Parathyroid adenoma (tissue), 2 donors: ENCODE results near the gene PLSCR5.

ENCODE experiments used
- H2AFZ ChIP-seq: fragments of 300-600 bp; sonication (generic); one replicate; pipeline ENCODE4 v1.7.0; 2017; ENCODE audit warnings: antibody characterized with exemption, mild to moderate bottlenecking
- H3K27ac ChIP-seq: fragments of 300-600 bp; sonication (generic); one replicate; pipeline ENCODE4 v1.7.0; 2017
- H3K27me3 ChIP-seq: fragments of 300-600 bp; sonication (generic); one replicate; pipeline ENCODE4 v1.7.0; 2017; ENCODE audit warnings: low read length; ENCODE audit not compliant: control insufficient read depth, insufficient read depth
- H3K36me3 ChIP-seq: fragments of 300-600 bp; sonication (generic); one replicate; pipeline ENCODE4 v1.7.0; 2017; ENCODE audit warnings: low read length; ENCODE audit not compliant: control insufficient read depth, insufficient read depth
- H3K4me1 ChIP-seq: fragments of 300-600 bp; sonication (generic); one replicate; pipeline ENCODE4 v1.7.0; 2017; ENCODE audit warnings: control low read depth
- H3K4me2 ChIP-seq: fragments of 300-600 bp; sonication (generic); one replicate; pipeline ENCODE4 v1.7.0; 2017; ENCODE audit warnings: low read length
- H3K4me3 ChIP-seq: fragments of 300-600 bp; sonication (generic); one replicate; pipeline ENCODE4 v1.7.0; 2017; ENCODE audit warnings: low read depth, low read length
- H3K79me2 ChIP-seq: fragments of 300-600 bp; sonication (generic); one replicate; pipeline ENCODE4 v1.7.0; 2017; ENCODE audit warnings: control low read depth
- H3K9ac ChIP-seq: fragments of 300-600 bp; sonication (generic); one replicate; pipeline ENCODE4 v1.7.0; 2017; ENCODE audit warnings: mild to moderate bottlenecking
- H3K9me3 ChIP-seq: fragments of 300-600 bp; sonication (generic); one replicate; pipeline ENCODE4 v1.7.0; 2017; ENCODE audit warnings: low read length; ENCODE audit not compliant: control insufficient read depth
- TF ChIP-seq, protein P1 (sequence below): fragments of 300-600 bp; sonication (generic); IDR thresholded peaks from one replicate; pipeline ENCODE4 v1.7.0; 2017; ENCODE audit warnings: antibody characterized with exemption, mild to moderate bottlenecking
- donor health status: primary hyperparathyroidism.

The PLSCR5 gene

GRCh38 chr3:146544002-146544928 is 60.9 kb downstream of the PLSCR5 start, which contains the start of gene PLSCR1:
Gene PLSCR1, minus strand, starts transcription at chr3:146544607. Its CDS starts 8,055 bp downstream, at chr3:146536552.
- H3K4me2 ChIP-seq, result peak within 1 kb of the TSS; percentile 42
- no peaks in the 10 kb centered on the region for H3K9me3 ChIP-seq
- H3K27me3 ChIP-seq, result no peaks in the 10 kb centered on the region
- H3K9ac ChIP-seq, result peak within 1 kb of the TSS; percentile 61
- no peaks in the 10 kb centered on the region for H3K4me1 ChIP-seq
- H3K79me2 ChIP-seq, result no peaks in the 10 kb centered on the region
- peak within 1 kb of the TSS; percentile 89 for H3K27ac ChIP-seq
- TF ChIP-seq, protein P1, sequence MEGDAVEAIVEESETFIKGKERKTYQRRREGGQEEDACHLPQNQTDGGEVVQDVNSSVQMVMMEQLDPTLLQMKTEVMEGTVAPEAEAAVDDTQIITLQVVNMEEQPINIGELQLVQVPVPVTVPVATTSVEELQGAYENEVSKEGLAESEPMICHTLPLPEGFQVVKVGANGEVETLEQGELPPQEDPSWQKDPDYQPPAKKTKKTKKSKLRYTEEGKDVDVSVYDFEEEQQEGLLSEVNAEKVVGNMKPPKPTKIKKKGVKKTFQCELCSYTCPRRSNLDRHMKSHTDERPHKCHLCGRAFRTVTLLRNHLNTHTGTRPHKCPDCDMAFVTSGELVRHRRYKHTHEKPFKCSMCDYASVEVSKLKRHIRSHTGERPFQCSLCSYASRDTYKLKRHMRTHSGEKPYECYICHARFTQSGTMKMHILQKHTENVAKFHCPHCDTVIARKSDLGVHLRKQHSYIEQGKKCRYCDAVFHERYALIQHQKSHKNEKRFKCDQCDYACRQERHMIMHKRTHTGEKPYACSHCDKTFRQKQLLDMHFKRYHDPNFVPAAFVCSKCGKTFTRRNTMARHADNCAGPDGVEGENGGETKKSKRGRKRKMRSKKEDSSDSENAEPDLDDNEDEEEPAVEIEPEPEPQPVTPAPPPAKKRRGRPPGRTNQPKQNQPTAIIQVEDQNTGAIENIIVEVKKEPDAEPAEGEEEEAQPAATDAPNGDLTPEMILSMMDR, result peak; percentile 5
- no peaks in the 10 kb centered on the region for H3K36me3 ChIP-seq
- peak within 1 kb of the TSS; percentile 69 for H3K4me3 ChIP-seq
- peak within 1 kb of the TSS; percentile 80 for H2AFZ ChIP-seq

DNA sequence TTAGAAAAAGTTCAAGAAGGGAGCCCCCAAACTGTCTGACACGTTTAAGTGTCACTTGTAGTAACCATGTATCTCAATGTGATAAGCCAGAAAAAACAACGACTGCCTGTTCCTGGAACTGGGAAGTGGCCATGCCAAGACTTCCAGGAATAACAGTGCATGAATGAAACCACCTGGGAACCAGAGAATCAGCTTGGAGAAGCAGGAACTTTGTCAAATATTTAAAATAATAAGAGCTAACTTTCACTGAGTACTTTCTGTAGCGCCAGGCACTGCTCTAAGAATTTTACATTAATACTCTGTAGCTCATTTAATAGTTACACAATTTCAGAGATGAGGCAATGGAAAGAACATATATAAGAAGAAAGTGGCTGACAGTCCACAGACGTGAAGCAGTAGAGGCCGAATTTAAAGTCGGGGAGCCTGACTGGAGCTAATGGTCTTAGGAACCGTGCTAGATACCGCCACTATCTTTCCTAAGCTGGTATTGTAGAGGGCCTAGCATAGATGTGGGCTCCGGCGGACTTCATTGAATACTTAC is 61.6 kb downstream of the PLSCR5 start:
- no peaks in the 10 kb centered on the region for H3K9me3 ChIP-seq
- no peaks in the 10 kb centered on the region for H3K79me2 ChIP-seq
- H3K4me3 ChIP-seq, result peak overlapping the region; percentile 69
- peak overlapping the region; percentile 89 for H3K27ac ChIP-seq
- H3K4me1 ChIP-seq, result no peaks in the 10 kb centered on the region
- no peaks in the 10 kb centered on the region for H3K36me3 ChIP-seq
- no peaks in the 10 kb centered on the region for H3K27me3 ChIP-seq
- H2AFZ ChIP-seq, result peak overlapping the region; percentile 80
- TF ChIP-seq, protein P1, result no peak
- peak overlapping the region; percentile 42 for H3K4me2 ChIP-seq
- no peak overlapping the region for H3K9ac ChIP-seq

- Histone ChIP-seq H2AFZ (no peak overlapping the region), H3K4me1 (no peaks in the 10 kb centered on the region), H3K4me2 (peak overlapping the region; percentile 42), H3K79me2 (no peaks in the 10 kb centered on the region), H3K27ac (peak overlapping the region; percentile 89), H3K9me3 (no peaks in the 10 kb centered on the region), H3K27me3 (no peaks in the 10 kb centered on the region), H3K4me3 (peak overlapping the region; percentile 69), H3K36me3 (no peaks in the 10 kb centered on the region), H3K9ac (no peak overlapping the region)
- TF ChIP-seq, protein P1, result no peak
Observed at GRCh38 chr3:146542978-146543377, 62.2 kb downstream of the PLSCR5 start.

- no peak overlapping the region for H3K4me3 ChIP-seq
Observed at GRCh38 chr3:146542179-146542578, 63.0 kb downstream of the PLSCR5 start.

More at GRCh38 chr3:146542179-146542578, 63.0 kb downstream of the PLSCR5 start:
- Histone ChIP-seq H3K79me2 (no peaks in the 10 kb centered on the region), H3K36me3 (no peaks in the 10 kb centered on the region), H3K9me3 (no peaks in the 10 kb centered on the region), H2AFZ (no peak overlapping the region), H3K27ac (peak overlapping the region; percentile 2), H3K4me2 (no peak overlapping the region), H3K27me3 (no peaks in the 10 kb centered on the region), H3K4me1 (no peaks in the 10 kb centered on the region), H3K9ac (no peak overlapping the region)
- TF ChIP-seq, protein P1, result no peak
